NK-92 (cell line): ENCODE results near the gene MYOF.
"Not testable (repeated sequence)": the region's sequence is repeated elsewhere in the genome, so short reads cannot be mapped to it uniquely, and the experiment has no call there.

Experiments
- DNase-seq: peaks from one replicate; lab custom pipeline; 2025; ENCODE audit not compliant: unreplicated experiment; lab: John Stamatoyannopoulos, UW

The MYOF gene

GRCh38 chr10:93485690-93486089 lies 3.6 kb upstream of the MYOF start:
- no peak for DNase-seq

- no peak for DNase-seq
Measured at GRCh38 chr10:93481637-93482144, 443 bp downstream of the MYOF start.

- DNase-seq = no peak
Measured at GRCh38 chr10:93478873-93479272, 3.3 kb downstream of the MYOF start.

- DNase-seq = no peak
Measured at GRCh38 chr10:93476756-93477155, 5.4 kb downstream of the MYOF start.

- no peak for DNase-seq
Measured at GRCh38 chr10:93475871-93476270, 6.3 kb downstream of the MYOF start.

GRCh38 chr10:93475227-93475626 lies 6.9 kb downstream of the MYOF start:
- no peak for DNase-seq

- DNase-seq = no peak
Measured at GRCh38 chr10:93473804-93474472, 8.2 kb downstream of the MYOF start.

GRCh38 chr10:93473161-93473560 lies 9.0 kb downstream of the MYOF start:
- no peak for DNase-seq

GRCh38 chr10:93471110-93471651 lies 11.0 kb downstream of the MYOF start:
- DNase-seq = no peak

GRCh38 chr10:93469454-93469853 lies 12.7 kb downstream of the MYOF start:
- DNase-seq = no peak

- DNase-seq = no peak
Measured at GRCh38 chr10:93468461-93469213, 13.5 kb downstream of the MYOF start.

GRCh38 chr10:93467635-93468034 lies 14.5 kb downstream of the MYOF start:
- not testable (repeated sequence) for DNase-seq

- no peak for DNase-seq
Measured at GRCh38 chr10:93465806-93466675, 16.1 kb downstream of the MYOF start.

GRCh38 chr10:93464776-93465388 lies 17.3 kb downstream of the MYOF start:
- DNase-seq = no peak

GRCh38 chr10:93463723-93464476 lies 18.2 kb downstream of the MYOF start:
- DNase-seq = no peak

GRCh38 chr10:93462881-93463280 lies 19.3 kb downstream of the MYOF start:
- no peak for DNase-seq

- no peak for DNase-seq
Measured at GRCh38 chr10:93462371-93462770, 19.8 kb downstream of the MYOF start.

- no peak for DNase-seq
Measured at GRCh38 chr10:93461807-93462178, 20.3 kb downstream of the MYOF start.

GRCh38 chr10:93461109-93461806 lies 20.9 kb downstream of the MYOF start:
- DNase-seq = no peak
